DOHH2 (cell line): Measurements from ENCODE around the gene KLHDC8B.

Experiments used
- EZH2phosphoT487 ChIP-seq: fragments of 200-600 bp; sonication (generic); IDR thresholded peaks from 2 replicates; pipeline ENCODE4 v1.6.1; 2017; ENCODE audit warnings: borderline replicate concordance, mild to moderate bottlenecking, antibody characterized with exemption, low read length, moderate library complexity, mixed read lengths
- TF ChIP-seq, protein P1 (sequence below): fragments of 200-600 bp; sonication (generic); IDR thresholded peaks from one replicate; pipeline ENCODE4 v1.5.1; 2014; ENCODE audit warnings: antibody characterized with exemption, mild to moderate bottlenecking, low read depth, low read length; ENCODE audit not compliant: poor library complexity, severe bottlenecking

DNA sequence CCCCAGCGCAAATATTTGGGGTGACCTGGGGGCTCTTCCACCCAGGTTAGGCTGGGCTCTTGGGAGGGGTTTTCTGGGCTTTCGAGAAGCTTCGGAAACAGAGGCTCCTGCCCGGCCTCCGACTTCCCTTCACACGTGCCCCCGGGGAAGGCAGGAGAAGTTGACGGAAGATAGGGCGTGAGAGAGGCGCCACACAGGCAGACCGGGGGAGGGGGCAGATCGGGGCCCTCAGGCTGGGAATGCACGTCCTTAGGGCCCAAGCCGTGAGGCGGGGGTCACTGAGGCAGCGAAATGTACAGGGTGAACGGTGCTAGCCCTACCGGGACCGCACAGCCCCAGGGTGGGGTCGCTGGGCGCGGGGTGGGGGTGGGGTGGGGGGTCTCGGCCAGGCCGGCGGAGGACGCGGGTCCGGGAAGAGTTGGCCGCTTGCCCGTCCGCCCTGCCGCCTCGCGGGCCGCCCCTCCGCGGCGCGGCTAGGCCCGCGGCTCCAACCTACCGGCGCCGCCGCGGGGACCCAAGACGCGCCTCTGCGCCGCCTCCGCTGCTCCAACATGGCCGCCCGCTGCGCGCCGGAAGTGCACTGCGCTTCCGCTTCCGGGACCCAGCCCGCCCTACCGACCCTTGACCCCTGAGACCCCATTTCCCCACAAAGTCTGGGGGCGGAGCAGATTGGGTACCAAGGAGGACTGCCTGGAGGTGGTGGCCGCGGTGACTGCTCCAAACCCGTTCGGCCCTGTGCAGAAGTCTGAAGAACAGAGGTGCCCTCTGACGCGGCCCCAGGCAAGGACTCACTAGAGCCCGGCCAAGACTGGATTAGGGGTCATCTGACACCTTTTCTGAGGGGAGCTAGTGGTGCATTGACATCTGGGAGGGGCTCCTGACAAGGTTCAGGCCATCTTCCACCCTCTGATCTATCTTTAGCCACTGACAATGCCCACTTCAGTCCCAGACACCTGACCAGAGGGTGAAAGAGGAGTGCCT is 5.3 kb upstream of the KLHDC8B start, which contains the start of gene CCDC71:
- TF ChIP-seq, protein P1, sequence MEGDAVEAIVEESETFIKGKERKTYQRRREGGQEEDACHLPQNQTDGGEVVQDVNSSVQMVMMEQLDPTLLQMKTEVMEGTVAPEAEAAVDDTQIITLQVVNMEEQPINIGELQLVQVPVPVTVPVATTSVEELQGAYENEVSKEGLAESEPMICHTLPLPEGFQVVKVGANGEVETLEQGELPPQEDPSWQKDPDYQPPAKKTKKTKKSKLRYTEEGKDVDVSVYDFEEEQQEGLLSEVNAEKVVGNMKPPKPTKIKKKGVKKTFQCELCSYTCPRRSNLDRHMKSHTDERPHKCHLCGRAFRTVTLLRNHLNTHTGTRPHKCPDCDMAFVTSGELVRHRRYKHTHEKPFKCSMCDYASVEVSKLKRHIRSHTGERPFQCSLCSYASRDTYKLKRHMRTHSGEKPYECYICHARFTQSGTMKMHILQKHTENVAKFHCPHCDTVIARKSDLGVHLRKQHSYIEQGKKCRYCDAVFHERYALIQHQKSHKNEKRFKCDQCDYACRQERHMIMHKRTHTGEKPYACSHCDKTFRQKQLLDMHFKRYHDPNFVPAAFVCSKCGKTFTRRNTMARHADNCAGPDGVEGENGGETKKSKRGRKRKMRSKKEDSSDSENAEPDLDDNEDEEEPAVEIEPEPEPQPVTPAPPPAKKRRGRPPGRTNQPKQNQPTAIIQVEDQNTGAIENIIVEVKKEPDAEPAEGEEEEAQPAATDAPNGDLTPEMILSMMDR, result no peak
- TF ChIP-seq EZH2phosphoT487, result no peak
